Prostate gland (tissue), 2 donors: Measurements from ENCODE around the gene CRACR2A.

Source experiments
- POLR2A ChIP-seq: fragments of 450-650 bp; IDR thresholded peaks from one replicate; pipeline ENCODE4 v1.6.1; 2016; ENCODE audit warnings: antibody characterized with exemption, mild to moderate bottlenecking
- POLR2AphosphoS5 ChIP-seq: sonication (generic); formaldehyde crosslinking; IDR thresholded peaks from one replicate; pipeline ENCODE4 v1.6.1; 2017; ENCODE audit warnings: antibody characterized with exemption
- TF ChIP-seq, protein P1 (sequence below), 4 experiments: fragments of 200-600 bp in 2 of 4; fragments of 450-650 bp in 2 of 4; sonication (generic) in 2 of 4; IDR thresholded peaks; 1 replicate in 3 of 4; 2 replicates in 1 of 4; pipeline ENCODE4 v1.5.1; 2016 to 2019; ENCODE audit warnings: antibody characterized with exemption in 4 of 4, mild to moderate bottlenecking in 2 of 4, moderate library complexity in 2 of 4

DNA sequence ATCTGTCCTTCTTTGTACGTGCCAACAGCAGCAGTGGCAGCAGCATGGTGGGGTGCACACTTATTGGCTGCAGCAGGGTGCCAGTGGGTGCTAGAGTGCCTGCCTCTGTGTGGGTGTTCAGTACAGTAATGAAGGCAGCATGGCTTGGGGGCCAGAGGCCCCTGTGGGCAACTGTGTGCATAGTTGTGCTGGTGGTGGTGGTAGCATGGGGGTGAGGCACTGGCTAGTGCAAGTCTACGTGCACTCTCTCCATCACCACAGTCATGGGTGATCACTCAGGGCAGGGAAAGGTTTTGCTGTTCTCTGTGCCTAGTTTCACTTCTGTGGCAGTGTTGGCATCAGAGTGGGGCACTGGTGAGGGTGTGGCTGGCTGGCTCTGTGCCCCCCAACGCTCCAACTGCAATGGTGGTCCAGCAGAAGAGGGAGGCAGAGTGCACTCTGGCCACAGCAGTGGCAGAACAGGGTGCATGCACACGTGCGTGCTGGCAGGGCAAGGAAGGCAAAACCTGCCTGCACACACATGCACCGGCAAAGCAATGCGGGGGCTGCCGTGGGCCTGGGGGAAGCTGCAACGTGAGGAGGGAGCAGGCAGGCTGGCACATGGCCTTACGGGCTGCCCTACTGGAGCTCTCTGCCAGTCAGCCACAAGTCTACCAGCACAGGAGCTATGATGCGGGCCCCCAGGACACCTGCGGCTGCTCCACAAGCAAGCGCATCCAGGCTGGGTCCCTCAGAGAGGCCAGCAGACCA, 60.1 kb downstream of the CRACR2A start:
- TF ChIP-seq, protein P1, sequence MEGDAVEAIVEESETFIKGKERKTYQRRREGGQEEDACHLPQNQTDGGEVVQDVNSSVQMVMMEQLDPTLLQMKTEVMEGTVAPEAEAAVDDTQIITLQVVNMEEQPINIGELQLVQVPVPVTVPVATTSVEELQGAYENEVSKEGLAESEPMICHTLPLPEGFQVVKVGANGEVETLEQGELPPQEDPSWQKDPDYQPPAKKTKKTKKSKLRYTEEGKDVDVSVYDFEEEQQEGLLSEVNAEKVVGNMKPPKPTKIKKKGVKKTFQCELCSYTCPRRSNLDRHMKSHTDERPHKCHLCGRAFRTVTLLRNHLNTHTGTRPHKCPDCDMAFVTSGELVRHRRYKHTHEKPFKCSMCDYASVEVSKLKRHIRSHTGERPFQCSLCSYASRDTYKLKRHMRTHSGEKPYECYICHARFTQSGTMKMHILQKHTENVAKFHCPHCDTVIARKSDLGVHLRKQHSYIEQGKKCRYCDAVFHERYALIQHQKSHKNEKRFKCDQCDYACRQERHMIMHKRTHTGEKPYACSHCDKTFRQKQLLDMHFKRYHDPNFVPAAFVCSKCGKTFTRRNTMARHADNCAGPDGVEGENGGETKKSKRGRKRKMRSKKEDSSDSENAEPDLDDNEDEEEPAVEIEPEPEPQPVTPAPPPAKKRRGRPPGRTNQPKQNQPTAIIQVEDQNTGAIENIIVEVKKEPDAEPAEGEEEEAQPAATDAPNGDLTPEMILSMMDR (IDR thresholded peaks at IDR 0.05): no peak
- TF ChIP-seq POLR2AphosphoS5: no peak
- TF ChIP-seq POLR2A: no peak
